GM19043 (cell line): Measurements from ENCODE around the gene IZUMO2.
"Not testable (repeated sequence)": the region's sequence is repeated elsewhere in the genome, so short reads cannot be mapped to it uniquely, and the experiment has no call there.

Experiments
- ATAC-seq: cut with Tn5 transposase; IDR thresholded peaks from one replicate; pipeline ENCODE4 v1.9.1; 2021; ENCODE audit warnings: low read depth; ENCODE audit not compliant: unreplicated experiment

The IZUMO2 gene

GRCh38 chr19:50187937-50188336, 24.9 kb upstream of the IZUMO2 start:
- no peak for ATAC-seq

- ATAC-seq = no peak
These were observed 21.1 kb upstream of the IZUMO2 start for GRCh38 chr19:50184196-50184595.

- ATAC-seq = no peak
These were observed 18.0 kb upstream of the IZUMO2 start for GRCh38 chr19:50181121-50181520.

GRCh38 chr19:50178859-50179537, 15.9 kb upstream of the IZUMO2 start:
- ATAC-seq = no peak

GRCh38 chr19:50178320-50178719, 15.2 kb upstream of the IZUMO2 start:
- no peak for ATAC-seq

GRCh38 chr19:50176775-50177174, 13.7 kb upstream of the IZUMO2 start:
- ATAC-seq = no peak

- no peak for ATAC-seq
These were observed 12.8 kb upstream of the IZUMO2 start for GRCh38 chr19:50175924-50176323.

GRCh38 chr19:50174100-50174793, 11.2 kb upstream of the IZUMO2 start:
- ATAC-seq = no peak

- ATAC-seq = no peak
These were observed 10.0 kb upstream of the IZUMO2 start for GRCh38 chr19:50173127-50173526.

- no peak for ATAC-seq
These were observed 9.6 kb upstream of the IZUMO2 start for GRCh38 chr19:50172726-50173125.

GRCh38 chr19:50171752-50172151, 8.7 kb upstream of the IZUMO2 start:
- no peak for ATAC-seq

GRCh38 chr19:50167314-50167721, 4.2 kb upstream of the IZUMO2 start:
- no peak for ATAC-seq

GRCh38 chr19:50159078-50159477, 4.0 kb downstream of the IZUMO2 start:
- ATAC-seq = no peak

- no peak for ATAC-seq
These were observed 4.5 kb downstream of the IZUMO2 start for GRCh38 chr19:50158577-50158976.

- ATAC-seq = no peak
These were observed 7.5 kb downstream of the IZUMO2 start for GRCh38 chr19:50155520-50156109.

GRCh38 chr19:50154529-50154928, 8.6 kb downstream of the IZUMO2 start:
- ATAC-seq = no peak

- ATAC-seq = no peak
These were observed 10.5 kb downstream of the IZUMO2 start for GRCh38 chr19:50152578-50152977.

GRCh38 chr19:50148528-50148927, 14.6 kb downstream of the IZUMO2 start:
- ATAC-seq = no peak

GRCh38 chr19:50147462-50148423, 15.3 kb downstream of the IZUMO2 start:
- no peak for ATAC-seq

- ATAC-seq = not testable (repeated sequence)
These were observed 21.2 kb downstream of the IZUMO2 start for GRCh38 chr19:50141921-50142320.
